Measurements from ENCODE around the gene MIA2.
"Not testable (repeated sequence)": the region's sequence is repeated elsewhere in the genome, so short reads cannot be mapped to it uniquely, and the experiment has no call there.

- TF ChIP-seq EZH2phosphoT487 (IDR thresholded peaks at IDR 0.05; ENCODE audit: unreplicated experiment); CTCF (conservative IDR thresholded peaks at IDR 0.05; ENCODE audit: low read depth in 2 of 2); JUNB (IDR thresholded peaks at IDR 0.05; ENCODE audit: unreplicated experiment); EZH2 (IDR thresholded peaks at IDR 0.05; ENCODE audit: low read depth, unreplicated experiment); REST (IDR thresholded peaks at IDR 0.05; ENCODE audit: unreplicated experiment); POLR2AphosphoS5 (IDR thresholded peaks at IDR 0.05; ENCODE audit: low read depth); NANOG (IDR thresholded peaks at IDR 0.05; ENCODE audit: borderline replicate concordance); CREB1 (CRISPR knock-in tag; IDR thresholded peaks at IDR 0.05; ENCODE audit: low read depth); STAT1 (IDR thresholded peaks at IDR 0.05; ENCODE audit: unreplicated experiment); ETS1 (IDR thresholded peaks at IDR 0.05); ZNF114 (CRISPR knock-in tag; IDR thresholded peaks at IDR 0.05): not testable (repeated sequence)
Measured at GRCh38 chr14:39257388-39257787, 23.7 kb downstream of the MIA2 start.
